Astrocyte (in vitro differentiated cells and primary cell): ENCODE data around the gene TMPRSS13.

Experiments used
- EZH2 ChIP-seq: IDR thresholded peaks from 2 replicates; pipeline ENCODE4 v1.6.1; 2012; ENCODE audit warnings: mild to moderate bottlenecking, low read length, inconsistent platforms; ENCODE audit not compliant: insufficient read depth
- TF ChIP-seq, protein P1 (sequence below): IDR thresholded peaks from 2 replicates; pipeline ENCODE4 v1.5.1; 2011; ENCODE audit warnings: low read depth, mild to moderate bottlenecking, inconsistent platforms, low read length, moderate library complexity; ENCODE audit not compliant: insufficient read depth

GRCh38 chr11:117969160-117969991 lies 40.2 kb upstream of the TMPRSS13 start:
- no peak for TF ChIP-seq EZH2
- TF ChIP-seq, protein P1, sequence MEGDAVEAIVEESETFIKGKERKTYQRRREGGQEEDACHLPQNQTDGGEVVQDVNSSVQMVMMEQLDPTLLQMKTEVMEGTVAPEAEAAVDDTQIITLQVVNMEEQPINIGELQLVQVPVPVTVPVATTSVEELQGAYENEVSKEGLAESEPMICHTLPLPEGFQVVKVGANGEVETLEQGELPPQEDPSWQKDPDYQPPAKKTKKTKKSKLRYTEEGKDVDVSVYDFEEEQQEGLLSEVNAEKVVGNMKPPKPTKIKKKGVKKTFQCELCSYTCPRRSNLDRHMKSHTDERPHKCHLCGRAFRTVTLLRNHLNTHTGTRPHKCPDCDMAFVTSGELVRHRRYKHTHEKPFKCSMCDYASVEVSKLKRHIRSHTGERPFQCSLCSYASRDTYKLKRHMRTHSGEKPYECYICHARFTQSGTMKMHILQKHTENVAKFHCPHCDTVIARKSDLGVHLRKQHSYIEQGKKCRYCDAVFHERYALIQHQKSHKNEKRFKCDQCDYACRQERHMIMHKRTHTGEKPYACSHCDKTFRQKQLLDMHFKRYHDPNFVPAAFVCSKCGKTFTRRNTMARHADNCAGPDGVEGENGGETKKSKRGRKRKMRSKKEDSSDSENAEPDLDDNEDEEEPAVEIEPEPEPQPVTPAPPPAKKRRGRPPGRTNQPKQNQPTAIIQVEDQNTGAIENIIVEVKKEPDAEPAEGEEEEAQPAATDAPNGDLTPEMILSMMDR: no peak
